Mesenchymal stem cell (in vitro differentiated cells and primary cell): ENCODE results near the gene ZNF280C.
A peak's percentile ranks its signal among the peaks of the same experiment; 100 is the strongest.

Source experiments
- DNase-seq: peaks from one replicate; pipeline ENCODE4 v3.0.0-alpha.2; 2013
- H2AFZ ChIP-seq: one replicate; pipeline ENCODE4 v1.6.1; 2013; ENCODE audit warnings: low read depth, mild to moderate bottlenecking, control low read depth, inconsistent platforms, low read length, moderate library complexity
- H2AK5ac ChIP-seq: 2 replicates; pipeline ENCODE4 v1.6.1; 2013; ENCODE audit warnings: low read length, moderate library complexity, mild to moderate bottlenecking, inconsistent platforms; ENCODE audit not compliant: severe bottlenecking
- H2BK120ac ChIP-seq: one replicate; pipeline ENCODE4 v1.6.1; 2013; ENCODE audit warnings: low read depth, mild to moderate bottlenecking, inconsistent platforms, low read length, moderate library complexity
- H2BK12ac ChIP-seq, 2 experiments: one replicate each; pipeline ENCODE4 v1.6.1; 2013; ENCODE audit warnings: inconsistent platforms in 2 of 2, low read length in 2 of 2, mild to moderate bottlenecking in 2 of 2, moderate library complexity in 2 of 2, control low read depth in 1 of 2
- H2BK15ac ChIP-seq: one replicate; pipeline ENCODE4 v1.6.1; 2013; ENCODE audit warnings: mild to moderate bottlenecking, low read depth, inconsistent platforms; ENCODE audit not compliant: poor library complexity, severe bottlenecking
- H2BK5ac ChIP-seq: 2 replicates; pipeline ENCODE4 v1.6.1; 2013; ENCODE audit warnings: low read depth, mild to moderate bottlenecking, low read length, control low read depth, inconsistent platforms; ENCODE audit not compliant: poor library complexity, severe bottlenecking
- H3K14ac ChIP-seq, 2 experiments: one replicate each; pipeline ENCODE4 v1.6.1; 2013; ENCODE audit warnings: inconsistent platforms in 2 of 2, low read length in 2 of 2, control low read depth in 1 of 2, mild to moderate bottlenecking in 1 of 2, moderate library complexity in 1 of 2
- H3K18ac ChIP-seq, 2 experiments: one replicate each; pipeline ENCODE4 v1.6.1; 2013; ENCODE audit warnings: inconsistent platforms in 2 of 2, low read length in 2 of 2, control low read depth in 1 of 2, low read depth in 1 of 2, mild to moderate bottlenecking in 1 of 2
- H3K23ac ChIP-seq, 2 experiments: one replicate each; pipeline ENCODE4 v1.6.1; 2013; ENCODE audit warnings: inconsistent platforms in 2 of 2, low read length in 2 of 2, mild to moderate bottlenecking in 2 of 2, moderate library complexity in 2 of 2, control low read depth in 1 of 2
- H3K27ac ChIP-seq: 2 replicates; pipeline ENCODE4 v1.5.1; 2013; ENCODE audit warnings: mild to moderate bottlenecking, moderate library complexity, low read length, control low read depth, inconsistent platforms; ENCODE audit not compliant: poor library complexity, severe bottlenecking
- H3K27me3 ChIP-seq, 2 experiments: 2 replicates each; pipeline versions ENCODE4 v1.6.1 to v1.7.0; 2013; ENCODE audit warnings: low read length in 2 of 2, mild to moderate bottlenecking in 2 of 2, moderate library complexity in 2 of 2, control low read depth in 1 of 2, inconsistent platforms in 1 of 2; ENCODE audit not compliant: control insufficient read depth in 1 of 2, insufficient read depth in 1 of 2
- H3K36me3 ChIP-seq, 2 experiments: 2 replicates each; pipeline versions ENCODE4 v1.6.1 to v1.7.0; 2013; ENCODE audit warnings: low read length in 2 of 2, control low read depth in 1 of 2, inconsistent platforms in 1 of 2, low read depth in 1 of 2, mild to moderate bottlenecking in 1 of 2; ENCODE audit not compliant: insufficient read depth in 2 of 2, control insufficient read depth in 1 of 2
- H3K4ac ChIP-seq, 2 experiments: one replicate each; pipeline ENCODE4 v1.6.1; 2013; ENCODE audit warnings: inconsistent platforms in 2 of 2, low read length in 2 of 2, mild to moderate bottlenecking in 2 of 2, moderate library complexity in 2 of 2, control low read depth in 1 of 2, low read depth in 1 of 2
- H3K4me1 ChIP-seq: 2 replicates; pipeline ENCODE4 v1.6.1; 2013; ENCODE audit warnings: low read depth, low read length, control low read depth; ENCODE audit not compliant: control insufficient read depth, insufficient read depth
- H3K4me2 ChIP-seq: 2 replicates; pipeline ENCODE4 v1.6.1; 2013; ENCODE audit warnings: low read length, mild to moderate bottlenecking, inconsistent platforms; ENCODE audit not compliant: poor library complexity, severe bottlenecking
- H3K4me3 ChIP-seq, 2 experiments: 2 replicates each; pipeline versions ENCODE4 v1.5.1 to v1.7.0; 2013; ENCODE audit warnings: low read length in 2 of 2, mild to moderate bottlenecking in 2 of 2, control low read depth in 1 of 2, low read depth in 1 of 2; ENCODE audit not compliant: insufficient read depth in 1 of 2
- H3K79me1 ChIP-seq: replicated peaks from 2 replicates; pipeline ENCODE4 v1.6.1; 2013; ENCODE audit warnings: mild to moderate bottlenecking, control low read depth, low read length, inconsistent platforms; ENCODE audit not compliant: poor library complexity, severe bottlenecking
- H3K9ac ChIP-seq: 2 replicates; pipeline ENCODE4 v1.7.0; 2013; ENCODE audit warnings: mild to moderate bottlenecking, low read length, moderate library complexity
- H3K9me3 ChIP-seq: 2 replicates; pipeline ENCODE4 v1.7.0; 2013; ENCODE audit warnings: mild to moderate bottlenecking, low read length; ENCODE audit not compliant: control insufficient read depth
- H4K8ac ChIP-seq: one replicate; pipeline ENCODE4 v1.6.1; 2013; ENCODE audit warnings: inconsistent platforms, mild to moderate bottlenecking, low read length, moderate library complexity
- H4K91ac ChIP-seq: one replicate; pipeline ENCODE4 v1.6.1; 2013; ENCODE audit warnings: mild to moderate bottlenecking, low read length, inconsistent platforms
- WGBS: methylation state at CpG from one replicate; pipeline ENCODE4 v1.1.7; 2013; ENCODE audit warnings: mixed read lengths; 5-methylcytosine and 5-hydroxymethylcytosine counted together

Gene ZNF280C

GRCh38 chrX:130301405-130301804 is 32.7 kb upstream of the ZNF280C start:
- peaks cover 0 to 7% of the 10 kb centered on the region in 2 experiments for H3K27me3 ChIP-seq
- no CpG with 5 or more reads among the region's 1 CpG for WGBS
- no peak overlapping the region for H3K9ac ChIP-seq

DNA sequence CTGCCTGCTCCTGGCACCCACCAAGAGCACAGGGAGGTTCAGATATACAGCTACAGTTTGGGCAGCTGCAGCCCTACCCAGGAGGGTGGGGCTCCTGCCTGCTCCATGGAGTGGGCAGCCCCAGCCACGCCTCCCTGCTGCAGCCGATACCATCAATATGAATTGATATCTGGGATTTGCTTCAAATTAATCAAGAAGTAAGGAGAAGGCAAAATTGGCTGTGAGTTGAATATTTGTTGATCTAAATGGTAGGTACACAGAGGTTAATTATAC is 31.2 kb upstream of the ZNF280C start:
- Histone ChIP-seq H3K14ac (no peak overlapping the region), H2BK120ac (no peak overlapping the region), H3K4me2 (no peak overlapping the region), H2BK5ac (no peak overlapping the region), H3K36me3 (no peaks in the 10 kb centered on the region), H3K18ac (no peak overlapping the region), H3K4ac (no peak overlapping the region), H3K79me1 (no peaks in the 10 kb centered on the region), H2BK12ac (no peak overlapping the region), H2BK15ac (no peak overlapping the region), H3K27ac (no peak overlapping the region), H4K8ac (no peak overlapping the region), H3K27me3 (peaks cover 0 to 11% of the 10 kb centered on the region in 2 experiments), H3K23ac (no peak overlapping the region), H2AFZ (no peak overlapping the region), H3K4me3 (no peak overlapping the region), H3K4me1 (no peaks in the 10 kb centered on the region), H3K9me3 (no peaks in the 10 kb centered on the region), H3K9ac (no peak overlapping the region), H4K91ac (no peak overlapping the region), H2AK5ac (no peak overlapping the region)
- 89% methylated on average over 2 of the region's 2 CpGs for WGBS
- no peak for DNase-seq

More at GRCh38 chrX:130301405-130301804, 32.7 kb upstream of the ZNF280C start:
- H2BK5ac ChIP-seq, result no peak overlapping the region
- H3K4me1 ChIP-seq, result no peaks in the 10 kb centered on the region
- no peak overlapping the region for H2BK120ac ChIP-seq
- H3K4ac ChIP-seq, result no peak overlapping the region
- no peaks in the 10 kb centered on the region for H3K36me3 ChIP-seq
- H3K18ac ChIP-seq, result no peak overlapping the region
- no peak overlapping the region for H3K4me3 ChIP-seq
- H3K9me3 ChIP-seq, result no peaks in the 10 kb centered on the region
- no peaks in the 10 kb centered on the region for H3K79me1 ChIP-seq
- no peak overlapping the region for H3K23ac ChIP-seq
- no peak overlapping the region for H2BK12ac ChIP-seq
- no peak overlapping the region for H4K91ac ChIP-seq
- no peak overlapping the region for H2AFZ ChIP-seq
- H3K14ac ChIP-seq, result no peak overlapping the region
- DNase-seq, result no peak
- H2AK5ac ChIP-seq, result no peak overlapping the region
- H4K8ac ChIP-seq, result no peak overlapping the region
- no peak overlapping the region for H3K4me2 ChIP-seq
- H2BK15ac ChIP-seq, result no peak overlapping the region
- H3K27ac ChIP-seq, result no peak overlapping the region

DNA sequence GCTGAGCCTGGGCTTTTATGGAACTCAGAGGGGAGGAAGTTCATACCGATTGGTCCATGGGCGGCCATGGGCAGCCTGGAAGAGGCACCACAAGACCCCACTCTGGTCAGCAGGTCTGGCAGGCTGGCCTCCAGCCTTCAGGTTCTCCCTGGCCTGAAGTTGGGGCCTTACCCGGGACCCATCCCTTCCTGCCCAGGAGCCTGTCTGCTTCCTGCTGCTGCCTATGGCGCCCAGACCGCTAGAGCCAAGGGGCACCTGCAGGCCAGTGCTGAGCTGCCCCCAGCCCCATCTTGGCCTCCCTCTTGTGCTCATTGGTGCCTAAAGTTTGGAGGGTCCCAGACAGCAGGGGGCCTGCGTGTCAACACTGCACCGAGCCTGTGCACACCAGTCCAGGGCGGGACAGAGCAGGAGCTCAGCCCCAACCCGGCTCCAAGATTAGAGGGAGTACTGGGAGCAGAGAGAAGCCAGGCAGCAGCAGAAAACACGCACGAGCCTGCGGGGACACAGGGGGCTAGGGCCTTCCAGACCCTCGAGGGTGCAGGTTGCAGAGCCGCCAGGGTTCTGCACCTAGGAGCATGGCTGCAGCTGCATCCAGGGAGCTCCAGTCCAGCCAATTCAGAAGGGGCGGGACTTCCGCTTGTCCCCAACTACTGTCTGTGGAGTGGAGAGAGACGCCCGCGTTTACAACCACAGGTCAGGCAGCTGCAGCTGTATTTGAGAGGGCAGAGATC is 30.7 kb upstream of the ZNF280C start:
- Histone ChIP-seq H3K23ac (no peak overlapping the region), H2BK120ac (no peak overlapping the region), H3K4me2 (no peak overlapping the region), H4K91ac (no peak overlapping the region), H3K4me1 (no peaks in the 10 kb centered on the region), H3K4me3 (no peak overlapping the region), H2BK5ac (no peak overlapping the region), H3K36me3 (no peaks in the 10 kb centered on the region), H2BK15ac (no peak overlapping the region), H3K9ac (no peak overlapping the region), H3K4ac (no peak overlapping the region), H3K9me3 (no peaks in the 10 kb centered on the region), H4K8ac (no peak overlapping the region), H3K79me1 (no peaks in the 10 kb centered on the region), H2BK12ac (no peak overlapping the region), H3K27me3 (peaks cover 0 to 11% of the 10 kb centered on the region in 2 experiments), H3K18ac (no peak overlapping the region), H2AK5ac (no peak overlapping the region), H3K14ac (no peak overlapping the region), H3K27ac (no peak overlapping the region), H2AFZ (no peak overlapping the region)
- WGBS, result 97% methylated on average over 17 of the region's 19 CpGs
- no peak for DNase-seq

DNA sequence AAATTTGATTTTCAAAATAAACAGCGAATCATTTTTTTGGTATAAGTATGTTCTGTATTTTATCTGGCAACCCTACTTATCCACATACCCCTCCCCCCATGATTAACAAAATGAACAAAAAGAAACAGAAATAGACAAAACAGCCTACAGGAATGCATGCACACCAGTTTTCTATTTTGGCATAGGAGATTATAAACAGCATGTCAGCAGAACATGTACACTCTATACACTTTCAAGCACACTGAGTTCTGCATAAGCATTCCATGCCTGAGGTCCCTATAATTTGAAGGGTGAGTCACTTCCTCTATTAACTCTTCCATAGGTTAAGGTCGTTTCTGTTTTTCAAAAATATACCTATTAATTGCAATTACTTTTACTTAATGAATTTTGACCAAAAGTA is 28.0 kb upstream of the ZNF280C start:
- no CpG with 5 or more reads among the region's 2 CpGs for WGBS
- Histone ChIP-seq H2BK5ac (no peak overlapping the region), H3K79me1 (no peaks in the 10 kb centered on the region), H3K23ac (no peak overlapping the region), H2BK12ac (no peak overlapping the region), H2AK5ac (no peak overlapping the region), H3K4me2 (no peak overlapping the region), H3K9me3 (no peaks in the 10 kb centered on the region), H3K27me3 (peaks cover 0 to 15% of the 10 kb centered on the region in 2 experiments), H3K18ac (no peak overlapping the region), H2AFZ (no peak overlapping the region), H3K4ac (no peak overlapping the region), H2BK120ac (no peak overlapping the region), H3K27ac (no peak overlapping the region), H3K36me3 (no peaks in the 10 kb centered on the region), H3K4me1 (no peaks in the 10 kb centered on the region), H3K9ac (no peak overlapping the region), H3K4me3 (no peak overlapping the region), H4K91ac (no peak overlapping the region), H3K14ac (no peak overlapping the region), H2BK15ac (no peak overlapping the region), H4K8ac (no peak overlapping the region)
- peak; percentile 42 for DNase-seq
